Hematopoietic multipotent progenitor cell treated with erythropoietin and hydrocortisone succinate and interleukin-3 and kit ligand, for 4 days (in vitro differentiated cells): Measurements from ENCODE around the gene RASA2.

Experiments
- DNase-seq: peaks from one replicate; pipeline ENCODE4 v3.0.0-alpha.2; 2015

RASA2 gene

DNA sequence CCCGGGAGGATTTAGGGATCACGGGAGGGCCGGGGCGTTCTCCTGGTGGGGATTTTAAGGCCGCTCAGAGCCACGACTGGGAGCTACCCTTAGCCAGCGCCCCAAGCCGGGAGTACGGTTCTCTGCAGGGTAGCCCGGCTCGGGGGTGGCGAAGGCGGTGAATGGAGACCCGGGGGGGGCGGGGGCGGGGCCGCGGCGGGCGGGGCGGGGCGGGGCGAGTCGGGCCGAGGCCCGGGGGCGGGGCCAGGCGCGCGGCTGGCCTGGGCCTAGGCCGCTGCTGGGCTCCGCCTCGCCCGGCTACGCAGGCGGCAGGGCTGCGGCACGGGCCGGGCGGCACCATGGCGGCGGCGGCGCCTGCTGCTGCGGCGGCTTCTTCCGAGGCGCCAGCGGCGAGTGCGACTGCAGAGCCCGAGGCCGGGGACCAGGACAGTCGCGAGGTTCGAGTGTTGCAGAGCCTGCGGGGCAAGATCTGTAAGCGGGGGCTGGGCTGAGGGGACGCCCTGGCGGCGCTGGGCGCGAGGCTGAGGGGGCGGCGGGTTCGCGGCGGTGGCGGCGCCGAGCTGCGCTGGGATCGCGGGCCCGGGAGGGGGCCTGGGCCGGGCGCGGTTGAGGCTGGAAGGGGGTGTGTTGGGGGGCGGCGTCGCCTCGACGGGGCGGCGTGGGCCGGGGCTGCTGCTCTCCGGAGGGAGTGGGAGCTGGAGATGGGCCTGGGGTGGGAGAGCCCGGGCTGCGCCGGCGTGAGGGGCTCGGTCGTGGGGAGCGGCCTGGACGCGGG is at the start of gene RASA2:
Gene RASA2 (plus strand): TSS at position 282 of the 775 bp plus-strand sequence. CDS start 57 bp downstream, at position 339.
- DNase-seq: peak; percentile 90

DNA sequence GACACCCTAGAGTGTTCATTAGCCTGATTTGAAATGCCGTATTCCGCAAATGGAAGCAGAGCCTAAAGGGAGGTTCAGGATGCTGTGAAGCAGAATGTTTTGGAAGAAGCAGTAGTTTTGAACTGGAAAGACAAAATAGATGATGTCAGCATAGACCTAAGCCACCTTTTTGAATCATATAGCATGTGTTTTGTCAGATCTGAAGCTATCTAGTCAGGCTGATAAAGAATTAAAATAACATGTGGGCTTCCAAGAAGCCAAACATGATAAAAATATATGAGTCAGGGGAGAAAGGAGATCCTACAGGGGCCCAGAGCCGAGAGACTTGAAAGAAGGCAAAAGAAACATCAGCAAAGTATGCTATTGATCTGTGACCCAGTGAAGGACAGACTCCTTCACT is 47.2 kb upstream of the RASA2 start:
- no peak for DNase-seq

DNA sequence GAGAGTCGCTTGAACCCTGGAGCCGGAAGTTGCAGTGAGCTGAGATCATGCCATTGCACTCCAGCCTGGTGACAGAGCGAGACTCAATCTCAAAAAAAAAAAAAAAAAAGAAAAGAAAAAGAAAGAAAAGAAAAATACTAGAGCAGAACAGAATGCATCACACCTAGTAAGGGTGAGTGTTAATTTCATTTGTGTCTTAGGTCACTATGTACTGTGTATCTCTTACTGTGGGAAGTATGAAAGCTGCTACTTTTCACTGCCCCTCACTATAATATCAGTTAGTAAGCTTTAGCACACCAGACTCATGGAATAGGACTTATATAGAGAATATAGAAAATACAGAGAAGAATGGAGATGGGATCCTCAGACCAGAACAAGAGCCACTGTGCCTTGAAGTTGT is 45.9 kb upstream of the RASA2 start:
- no peak for DNase-seq

GRCh38 chr3:141441381-141442364 is 45.2 kb upstream of the RASA2 start:
- peak; percentile 92 for DNase-seq

- no peak for DNase-seq
These were observed 44.4 kb upstream of the RASA2 start for GRCh38 chr3:141442446-141442845.

GRCh38 chr3:141442914-141443313 is 43.9 kb upstream of the RASA2 start:
- no peak for DNase-seq

DNA sequence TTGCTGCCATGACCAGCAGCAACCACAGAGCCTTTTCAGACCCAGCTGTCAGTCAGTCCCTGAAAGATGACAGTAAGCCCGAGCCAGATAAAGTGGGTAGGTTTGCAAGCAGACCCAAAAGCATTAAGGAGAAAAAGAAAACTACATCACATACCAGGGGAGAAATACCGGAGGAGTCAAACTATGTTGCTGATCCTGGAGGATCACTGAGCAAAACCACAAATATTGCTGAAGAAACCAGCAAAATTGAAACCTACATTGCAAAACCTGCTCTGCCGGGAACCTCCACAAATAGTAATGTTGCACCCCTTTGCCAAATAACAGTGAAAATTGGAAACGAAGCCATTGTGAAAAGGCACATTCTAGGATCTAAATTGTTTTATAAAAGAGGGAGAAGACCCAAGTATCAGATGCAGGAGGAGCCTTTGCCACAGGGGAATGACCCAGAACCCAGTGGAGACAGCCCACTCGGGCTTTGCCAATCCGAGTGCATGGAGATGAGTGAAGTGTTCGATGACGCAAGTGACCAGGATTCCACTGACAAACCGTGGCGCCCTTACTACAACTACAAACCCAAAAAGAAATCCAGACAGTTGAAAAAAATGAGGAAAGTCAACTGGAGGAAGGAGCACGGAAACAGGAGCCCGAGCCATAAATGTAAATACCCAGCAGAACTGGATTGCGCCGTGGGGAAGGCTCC is 42.1 kb upstream of the RASA2 start:
- DNase-seq: no peak

DNA sequence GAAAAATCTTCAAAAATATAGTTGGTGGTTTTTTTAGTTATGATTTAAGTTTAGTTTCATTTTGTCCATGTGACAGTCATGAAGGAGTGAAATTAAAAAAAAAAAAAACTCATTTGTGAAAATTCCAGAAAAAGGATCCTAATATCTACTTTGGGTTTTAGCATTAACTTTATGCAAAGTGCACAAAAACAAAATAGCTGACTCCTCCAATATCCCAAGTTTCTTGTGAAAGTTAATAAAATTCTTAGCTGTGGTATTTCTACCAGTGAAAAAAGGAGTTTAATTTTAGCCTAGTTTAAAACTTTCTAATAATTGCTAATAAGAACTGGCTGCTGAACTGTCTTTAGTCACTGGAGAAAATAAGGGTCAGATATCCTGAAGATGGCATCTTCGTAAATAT is 40.8 kb upstream of the RASA2 start:
- DNase-seq: no peak

DNA sequence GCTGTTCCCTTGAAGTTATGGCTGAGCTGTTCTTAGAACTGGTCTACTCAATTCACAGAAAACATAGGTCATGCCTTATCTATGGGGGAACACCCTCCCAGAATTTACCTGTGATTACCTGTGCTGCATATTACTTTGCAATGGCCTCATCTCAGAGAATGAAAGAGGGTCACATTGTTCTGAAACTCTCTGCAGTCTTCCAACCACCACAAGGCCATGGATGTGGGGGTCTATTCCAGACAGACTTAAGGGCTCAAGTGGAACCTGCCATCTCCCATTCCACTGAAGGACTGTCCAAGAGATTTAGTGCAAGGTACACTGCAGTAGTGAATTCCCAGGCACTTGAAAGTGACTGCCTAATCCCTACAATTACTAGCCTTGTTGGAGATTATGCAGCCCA is 40.1 kb upstream of the RASA2 start:
- DNase-seq: no peak

DNA sequence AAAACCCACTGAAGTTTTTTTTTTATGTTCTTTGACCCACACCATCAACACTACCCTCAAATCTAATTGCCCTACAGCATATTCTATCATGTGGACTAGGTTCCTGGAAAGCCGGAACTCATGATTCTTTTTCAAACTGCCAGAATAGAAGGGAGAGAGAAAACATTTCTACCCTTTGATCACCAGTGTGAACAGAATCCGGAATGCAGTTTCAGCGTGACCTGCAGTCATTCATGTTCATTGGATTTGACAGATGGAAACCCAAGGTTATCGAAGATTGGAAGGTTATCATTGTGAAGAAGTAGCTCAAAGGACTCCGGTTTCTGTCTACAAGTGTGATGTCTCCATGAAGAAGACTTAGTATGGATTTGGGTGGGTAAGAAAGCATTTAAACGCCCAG is 39.4 kb upstream of the RASA2 start:
- DNase-seq: no peak

DNA sequence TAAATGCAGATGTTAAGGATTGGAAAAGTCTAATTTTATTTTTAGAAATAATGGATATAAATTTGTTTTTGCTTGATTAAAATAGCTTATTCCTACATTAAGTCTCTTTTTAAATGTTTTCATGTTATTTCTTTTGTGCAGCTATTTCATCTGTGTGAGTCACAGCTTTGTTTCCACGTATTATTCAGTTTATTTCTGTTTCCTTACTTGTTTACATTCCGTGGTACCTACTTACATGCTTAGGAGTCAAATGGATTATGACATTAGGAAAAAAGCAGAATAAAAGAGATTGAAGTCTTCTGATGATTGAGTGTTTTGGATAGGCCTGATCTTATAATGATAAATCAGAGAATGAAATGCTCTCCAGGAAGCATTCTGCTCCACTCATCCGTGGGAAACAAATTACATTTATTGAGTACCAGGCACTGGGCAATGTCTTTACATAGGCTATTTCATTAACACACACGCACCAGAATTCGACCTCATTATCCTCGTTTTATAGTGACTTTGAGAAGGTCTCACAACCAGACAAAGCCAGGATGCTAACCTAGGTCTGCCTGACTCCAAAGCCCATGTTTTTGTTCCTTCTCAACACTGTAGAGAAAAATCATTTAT is 38.1 kb upstream of the RASA2 start:
- DNase-seq: no peak

DNA sequence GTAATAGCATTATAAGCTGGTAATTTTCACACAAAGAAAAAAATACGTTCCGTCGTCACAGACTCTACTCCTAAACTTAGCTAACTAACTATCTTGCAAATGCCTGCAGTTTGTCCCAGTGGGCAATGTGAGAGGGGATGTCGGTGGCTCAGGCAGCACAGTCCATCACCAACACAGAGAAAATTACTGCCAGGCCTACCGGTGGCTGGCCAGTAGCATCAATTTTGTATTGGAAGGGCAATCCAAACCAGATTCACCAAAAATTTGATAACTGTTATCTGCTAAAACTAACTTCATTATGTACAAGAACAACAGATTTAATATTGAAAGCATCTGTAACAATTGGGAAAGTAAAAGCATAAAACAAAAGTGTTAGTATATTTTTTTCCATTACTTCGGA is 37.4 kb upstream of the RASA2 start:
- DNase-seq: no peak

DNA sequence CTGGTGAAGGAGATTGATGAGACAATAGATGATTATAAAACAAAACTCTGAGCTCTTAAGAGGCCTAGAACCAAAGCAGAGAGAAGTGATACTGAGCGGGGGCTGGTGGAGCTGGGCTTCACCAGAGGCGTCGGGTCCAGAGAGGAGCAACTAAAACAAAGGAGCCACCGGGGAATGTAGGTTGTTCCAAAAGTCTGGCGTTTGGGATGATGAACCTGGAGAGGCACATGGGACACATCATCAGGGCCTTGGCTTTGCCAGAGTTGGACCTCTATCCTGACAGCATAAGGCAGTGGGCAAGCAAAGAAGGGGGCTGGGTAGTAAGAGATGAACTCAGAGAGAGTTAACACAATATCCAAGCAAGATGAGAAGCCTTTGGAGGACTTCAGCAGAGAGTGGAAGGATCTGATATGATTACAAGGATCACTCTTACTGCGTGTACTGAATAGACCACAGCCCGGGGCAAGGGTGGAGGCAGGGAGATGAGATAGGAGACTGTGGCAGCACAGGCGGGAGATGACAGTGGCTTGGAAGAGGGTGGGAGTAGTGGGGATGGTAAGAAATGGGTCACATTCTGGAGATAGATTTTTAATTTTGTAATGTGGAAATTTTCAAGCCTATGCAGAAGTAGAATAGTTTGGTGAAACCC is 36.0 kb upstream of the RASA2 start:
- DNase-seq: peak; percentile 78

GRCh38 chr3:141452045-141452444 is 34.8 kb upstream of the RASA2 start:
- DNase-seq: peak; percentile 96

DNA sequence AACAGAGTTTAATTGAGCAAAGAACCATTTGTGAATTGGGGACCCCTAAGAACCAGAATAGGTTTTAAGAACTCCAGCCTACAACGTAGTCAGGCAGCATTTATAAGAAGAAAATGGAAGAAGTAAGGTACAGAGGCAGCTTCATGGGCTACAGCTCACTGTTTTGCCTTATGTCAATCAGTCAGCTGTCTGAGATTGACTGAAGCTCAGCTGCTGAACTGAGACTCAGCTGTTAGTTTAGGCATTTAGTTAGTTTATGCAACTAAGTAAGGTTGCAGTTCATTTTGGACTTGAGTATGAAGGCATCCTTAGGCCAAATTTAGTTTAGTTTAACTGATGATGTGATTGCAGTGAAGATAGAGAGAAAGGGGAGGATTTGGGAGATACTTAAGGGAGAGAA is 34.1 kb upstream of the RASA2 start:
- no peak for DNase-seq

DNA sequence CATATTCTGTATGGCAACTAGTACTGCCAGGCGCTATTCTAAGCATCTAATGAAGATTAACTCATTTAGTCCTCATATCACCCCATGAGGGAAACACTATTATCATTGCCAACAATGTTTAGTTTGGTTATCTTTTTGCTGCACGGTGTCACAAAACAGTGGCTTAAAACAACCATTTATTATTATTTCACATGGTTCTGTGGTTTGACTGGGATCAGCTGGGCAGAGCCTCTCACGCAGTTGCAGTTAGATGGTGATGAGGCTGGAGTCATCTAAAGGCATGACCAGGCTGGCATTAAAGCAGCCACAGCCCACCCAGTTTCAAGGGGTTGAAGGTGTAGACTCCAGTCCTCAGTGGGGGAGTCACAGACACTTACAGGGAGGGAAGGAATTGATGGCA is 32.8 kb upstream of the RASA2 start:
- DNase-seq: peak; percentile 89

DNA sequence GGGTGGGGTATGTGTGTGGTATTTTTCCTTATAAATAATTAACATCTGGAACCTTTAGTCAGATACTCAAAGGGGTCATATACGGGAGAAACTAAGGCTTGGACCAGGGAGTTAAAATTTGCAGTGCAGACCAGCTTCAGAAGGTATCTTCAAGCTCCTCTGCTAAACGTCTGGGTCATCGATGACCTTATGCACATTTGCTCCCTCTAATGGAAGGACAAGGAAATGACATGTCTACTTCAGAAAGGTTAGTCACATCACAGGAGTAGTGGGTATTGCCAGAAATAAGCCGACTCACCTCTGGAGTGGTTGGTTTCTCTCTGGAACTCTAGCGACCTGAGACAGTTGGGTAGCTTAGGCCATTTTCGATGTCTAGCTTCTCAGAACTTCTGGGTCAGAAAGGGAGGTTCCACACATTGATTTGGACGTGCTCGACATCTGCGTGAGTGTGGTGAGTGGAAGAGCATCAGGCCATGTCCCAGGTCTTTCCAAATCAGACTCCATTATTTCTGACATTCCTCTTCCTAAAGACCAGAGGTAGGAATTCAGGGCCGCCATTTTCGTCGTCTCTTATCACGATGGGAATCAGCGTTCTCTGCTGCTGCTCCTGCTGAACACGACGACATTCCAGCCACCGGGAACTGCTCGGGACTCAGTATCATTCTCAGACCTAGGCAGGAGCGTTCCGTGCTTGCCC is 31.8 kb upstream of the RASA2 start:
- peak; percentile 92 for DNase-seq

GRCh38 chr3:141455603-141456300 is 31.1 kb upstream of the RASA2 start:
- DNase-seq: no peak

DNA sequence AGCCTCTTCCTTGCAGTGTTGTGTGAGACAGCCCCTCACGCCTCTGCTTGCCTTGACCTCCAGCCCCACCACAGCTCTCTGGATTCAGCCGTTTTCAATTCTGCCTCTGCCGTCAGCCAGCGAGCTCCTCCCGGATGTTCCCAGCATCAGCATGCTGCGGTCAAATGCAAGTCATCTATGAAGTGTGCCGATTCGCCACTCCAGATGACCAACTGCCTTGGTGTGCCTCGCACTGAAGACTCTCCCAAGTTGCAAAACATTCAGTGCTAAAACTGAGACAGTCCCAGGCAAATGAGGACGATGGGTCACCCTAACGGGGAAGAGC is 30.6 kb upstream of the RASA2 start:
- DNase-seq: no peak

DNA sequence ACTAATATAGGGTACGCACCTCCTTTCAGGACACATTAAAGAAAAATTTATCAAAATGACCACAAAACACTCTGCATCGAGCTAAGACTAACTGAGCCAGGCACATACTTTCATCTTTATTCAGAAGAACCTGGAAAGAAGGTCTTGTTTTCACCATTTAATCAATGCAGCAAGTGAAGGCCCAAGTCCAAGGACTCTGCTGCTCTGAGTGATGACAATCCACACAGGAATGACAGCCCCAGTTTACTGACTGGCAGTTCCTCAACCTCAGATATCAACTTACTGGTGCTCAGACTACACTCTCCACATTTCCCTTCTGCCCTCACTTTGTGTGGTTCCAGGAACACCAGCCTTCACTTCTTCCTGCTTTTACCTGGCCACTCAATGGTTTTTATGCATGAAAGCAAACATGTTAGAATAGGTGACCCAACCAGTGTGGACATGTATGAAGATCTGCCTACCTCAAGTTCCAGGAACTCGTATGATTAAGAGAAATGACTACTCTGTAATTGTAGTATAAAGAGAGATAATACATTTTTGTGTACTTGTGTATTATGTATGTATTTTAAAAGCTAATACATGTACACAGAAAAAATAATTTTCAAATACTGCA is 29.1 kb upstream of the RASA2 start:
- DNase-seq: no peak

DNA sequence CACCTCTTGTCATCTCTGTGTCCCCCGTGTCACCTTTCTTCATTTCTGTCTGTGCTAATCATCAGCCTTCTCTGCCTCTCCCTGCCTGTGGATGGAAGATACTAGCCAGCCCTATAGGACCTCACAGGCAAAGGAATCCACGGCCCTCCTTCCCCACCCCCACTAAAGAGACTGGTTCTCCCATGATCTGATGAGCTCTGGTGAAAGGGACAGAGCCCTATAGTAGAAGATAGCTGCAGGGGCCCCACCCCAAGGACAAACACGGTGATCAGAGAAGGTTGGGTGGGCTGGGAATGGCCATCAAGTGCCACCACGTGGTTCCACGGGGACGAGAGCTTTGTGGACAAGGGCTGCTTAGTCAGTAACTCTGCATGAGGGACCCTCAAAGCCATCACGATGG is 27.8 kb upstream of the RASA2 start:
- DNase-seq: no peak
